Lung (tissue), 12 donors: ENCODE measurements around the gene MICAL2. TPM values are rescaled to one million over a fixed set of nuclear protein-coding genes. Genes with fewer than 3 reads are reported as not detected.
A peak's percentile ranks its signal among the peaks of the same experiment; 100 is the strongest.

Experiments
- ATAC-seq: fragments of 200-7000 bp; cut with Tn5 transposase; one replicate; pipeline ENCODE4 v1.9.1; 2020; ENCODE audit warnings: moderate number of reproducible peaks; ENCODE audit not compliant: insufficient read depth, low FRiP score
- DNase-seq, 3 donors: peaks; one replicate each; pipeline ENCODE4 v3.0.0-alpha.2; 2013 to 2017
- H3K27ac ChIP-seq, 2 donors: one replicate each; pipeline ENCODE4 v1.5.1; 2013; ENCODE audit warnings: mild to moderate bottlenecking in 2 of 2, moderate library complexity in 2 of 2, control low read depth in 1 of 2, inconsistent platforms in 1 of 2, low read depth in 1 of 2, low read length in 1 of 2
- H3K27me3 ChIP-seq, 3 donors: one replicate each; pipeline ENCODE4 v1.5.1; 2013; ENCODE audit warnings: low read length in 2 of 3; ENCODE audit not compliant: control insufficient read depth in 3 of 3, insufficient read depth in 3 of 3
- H3K36me3 ChIP-seq, 4 donors: one replicate each; pipeline ENCODE4 v1.5.1; 2013; ENCODE audit warnings: low read length in 4 of 4, mild to moderate bottlenecking in 1 of 4, moderate library complexity in 1 of 4; ENCODE audit not compliant: control insufficient read depth in 4 of 4, insufficient read depth in 4 of 4
- H3K4me1 ChIP-seq, 5 donors: one replicate each; pipeline ENCODE4 v1.5.1; 2013; ENCODE audit warnings: low read length in 5 of 5, mild to moderate bottlenecking in 2 of 5, moderate library complexity in 1 of 5; ENCODE audit not compliant: control insufficient read depth in 5 of 5, insufficient read depth in 5 of 5
- H3K4me3 ChIP-seq: one replicate; pipeline ENCODE4 v1.5.1; 2013; ENCODE audit warnings: mild to moderate bottlenecking, control low read depth, moderate library complexity
- H3K9ac ChIP-seq, 2 donors: one replicate each; pipeline ENCODE4 v1.5.1; 2013; ENCODE audit warnings: low read length in 2 of 2, control low read depth in 1 of 2; ENCODE audit not compliant: insufficient read depth in 1 of 2
- H3K9me3 ChIP-seq, 4 donors: one replicate each; pipeline ENCODE4 v1.5.1; 2013; ENCODE audit warnings: low read length in 3 of 4, mild to moderate bottlenecking in 1 of 4, moderate library complexity in 1 of 4; ENCODE audit not compliant: control insufficient read depth in 4 of 4, insufficient read depth in 3 of 4
- WGBS, 2 donors: extraction: QIAGEN DNeasy Blood & Tissue Kit; methylation state at CpG; one replicate each; pipeline ENCODE4 v1.1.7; 2013; 5-methylcytosine and 5-hydroxymethylcytosine counted together
- polyA plus RNA-seq, 2 donors: library from polyadenylated mRNA; stranded (reverse); fragments of 200-250 nt; gene quantifications; one replicate each; pipeline ENCODE4 v1.2.1, GENCODE V29; 2013
- total RNA-seq, 2 donors: library from RNA; depleted of rRNA in 1 of 2; stranded (reverse); fragments of >200 nt in 1 of 2; gene quantifications; one replicate each; pipeline ENCODE4 v1.2.1, GENCODE V29; 2014 to 2021
- TF ChIP-seq, protein P1 (sequence below): IDR thresholded peaks from 2 replicates; pipeline ENCODE4 v1.5.1; 2012; ENCODE audit warnings: mild to moderate bottlenecking; ENCODE audit errors: control extremely low read depth, extremely low read depth
- donor health status: control.
- donor health status: control.
- donor health status: Bipolar disorder and iron deficiency.
- donor health status: healthy.
- donor health status: DM: yes; HTN: yes; CAD: no.

Gene MICAL2
- total and polyA plus RNA-seq, 4 donors, result 38.2 to 218 (median 99.6) TPM

DNA sequence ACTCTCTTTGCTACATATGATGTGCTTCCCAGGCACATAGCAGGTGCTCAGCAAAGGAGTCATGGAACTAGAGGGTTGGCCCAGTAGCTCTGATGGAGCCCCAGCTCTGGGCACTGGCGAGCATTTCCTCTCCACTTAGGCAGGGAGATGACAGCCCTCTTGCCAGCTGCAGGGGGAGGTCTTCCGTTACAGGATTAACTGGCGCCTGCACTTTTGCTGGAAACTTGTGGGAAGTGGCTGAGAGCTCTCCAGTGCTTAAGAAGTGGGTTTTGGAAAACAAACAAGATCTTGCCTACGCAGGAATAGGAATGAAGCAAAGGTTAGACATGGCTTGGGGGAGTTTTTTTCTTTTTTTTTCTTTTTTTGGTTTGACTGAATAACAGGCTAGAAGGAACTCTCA, 75.5 kb downstream of the MICAL2 start:
- WGBS, 2 donors, result 57 to 68% methylated on average over 4 of the region's 4 CpGs
- Histone ChIP-seq H3K4me1 (peaks cover 0 to 27% (median 22%) of the 10 kb centered on the region in 5 donors), H3K27ac (peak overlapping the region; percentile 36 to 78), H3K9me3 (no peaks in the 10 kb centered on the region), H3K4me3 (no peak overlapping the region), H3K27me3 (no peaks in the 10 kb centered on the region), H3K9ac (no peak overlapping the region), H3K36me3 (no peaks in the 10 kb centered on the region)
- peak; percentile 77 to 88 (median 80) for DNase-seq
- no peak for ATAC-seq
- TF ChIP-seq, protein P1, sequence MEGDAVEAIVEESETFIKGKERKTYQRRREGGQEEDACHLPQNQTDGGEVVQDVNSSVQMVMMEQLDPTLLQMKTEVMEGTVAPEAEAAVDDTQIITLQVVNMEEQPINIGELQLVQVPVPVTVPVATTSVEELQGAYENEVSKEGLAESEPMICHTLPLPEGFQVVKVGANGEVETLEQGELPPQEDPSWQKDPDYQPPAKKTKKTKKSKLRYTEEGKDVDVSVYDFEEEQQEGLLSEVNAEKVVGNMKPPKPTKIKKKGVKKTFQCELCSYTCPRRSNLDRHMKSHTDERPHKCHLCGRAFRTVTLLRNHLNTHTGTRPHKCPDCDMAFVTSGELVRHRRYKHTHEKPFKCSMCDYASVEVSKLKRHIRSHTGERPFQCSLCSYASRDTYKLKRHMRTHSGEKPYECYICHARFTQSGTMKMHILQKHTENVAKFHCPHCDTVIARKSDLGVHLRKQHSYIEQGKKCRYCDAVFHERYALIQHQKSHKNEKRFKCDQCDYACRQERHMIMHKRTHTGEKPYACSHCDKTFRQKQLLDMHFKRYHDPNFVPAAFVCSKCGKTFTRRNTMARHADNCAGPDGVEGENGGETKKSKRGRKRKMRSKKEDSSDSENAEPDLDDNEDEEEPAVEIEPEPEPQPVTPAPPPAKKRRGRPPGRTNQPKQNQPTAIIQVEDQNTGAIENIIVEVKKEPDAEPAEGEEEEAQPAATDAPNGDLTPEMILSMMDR, result no peak

DNA sequence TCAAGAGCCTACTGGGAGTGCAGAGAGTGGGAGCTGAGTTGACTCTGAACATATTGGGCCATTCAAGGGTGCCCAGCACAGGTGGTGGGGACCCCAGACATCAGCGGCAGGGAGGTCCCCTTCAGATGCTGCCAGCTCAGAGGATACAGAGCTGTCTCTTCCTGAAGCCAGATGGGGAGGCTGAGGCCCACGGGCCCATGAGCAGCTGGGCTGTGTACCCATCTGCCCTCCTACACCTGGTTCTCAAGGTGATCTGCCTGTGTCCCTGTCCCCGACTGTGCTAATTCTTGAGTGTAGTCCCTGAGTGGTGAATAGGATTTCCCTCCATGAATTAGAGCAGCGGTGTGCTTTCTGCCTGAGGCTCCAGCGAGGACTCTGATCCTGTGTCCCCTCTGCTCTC, 76.3 kb downstream of the MICAL2 start:
- 82 to 93% methylated on average over 5 of the region's 5 CpGs for WGBS, 2 donors
- Histone ChIP-seq H3K9ac (no peak overlapping the region), H3K4me1 (peaks cover 0 to 27% (median 20%) of the 10 kb centered on the region in 5 donors), H3K27ac (peak overlapping the region in 1 of 2 donors; percentile 72), H3K9me3 (no peaks in the 10 kb centered on the region), H3K4me3 (no peak overlapping the region), H3K27me3 (no peaks in the 10 kb centered on the region), H3K36me3 (no peaks in the 10 kb centered on the region)
- ATAC-seq (no peak), DNase-seq (no peak)
- TF ChIP-seq, protein P1, result no peak

DNA sequence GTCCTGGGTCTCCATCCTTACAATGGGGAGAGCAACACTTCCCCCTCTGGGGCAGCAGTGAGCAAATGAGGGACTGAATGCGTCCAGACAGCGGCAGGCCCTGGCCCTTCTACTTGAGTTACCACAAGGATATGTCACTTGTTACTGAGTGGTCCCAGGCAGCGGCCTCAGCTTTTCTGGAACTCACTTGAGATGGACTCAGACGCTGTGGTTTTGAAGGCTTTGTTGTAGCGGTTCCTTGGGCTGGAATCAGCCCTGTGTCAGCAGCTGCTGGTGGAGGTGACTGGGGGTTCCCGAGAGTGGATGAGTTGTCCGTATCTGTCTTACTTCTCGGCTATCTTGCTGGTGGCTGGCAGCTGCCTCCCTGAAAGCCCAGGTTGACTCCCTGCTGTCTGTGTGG, 77.0 kb downstream of the MICAL2 start:
- WGBS, 2 donors, result 80 to 92% methylated on average over 8 of the region's 8 CpGs
- Histone ChIP-seq H3K27me3 (no peaks in the 10 kb centered on the region), H3K9ac (no peak overlapping the region), H3K36me3 (no peaks in the 10 kb centered on the region), H3K27ac (peak overlapping the region; percentile 17 to 46), H3K4me3 (no peak overlapping the region), H3K4me1 (peaks cover 0 to 28% (median 19%) of the 10 kb centered on the region in 5 donors), H3K9me3 (no peaks in the 10 kb centered on the region)
- ATAC-seq (no peak), DNase-seq (no peak)
- TF ChIP-seq, protein P1, result no peak
